ENCODE data around the gene SIRPB2.

DNA sequence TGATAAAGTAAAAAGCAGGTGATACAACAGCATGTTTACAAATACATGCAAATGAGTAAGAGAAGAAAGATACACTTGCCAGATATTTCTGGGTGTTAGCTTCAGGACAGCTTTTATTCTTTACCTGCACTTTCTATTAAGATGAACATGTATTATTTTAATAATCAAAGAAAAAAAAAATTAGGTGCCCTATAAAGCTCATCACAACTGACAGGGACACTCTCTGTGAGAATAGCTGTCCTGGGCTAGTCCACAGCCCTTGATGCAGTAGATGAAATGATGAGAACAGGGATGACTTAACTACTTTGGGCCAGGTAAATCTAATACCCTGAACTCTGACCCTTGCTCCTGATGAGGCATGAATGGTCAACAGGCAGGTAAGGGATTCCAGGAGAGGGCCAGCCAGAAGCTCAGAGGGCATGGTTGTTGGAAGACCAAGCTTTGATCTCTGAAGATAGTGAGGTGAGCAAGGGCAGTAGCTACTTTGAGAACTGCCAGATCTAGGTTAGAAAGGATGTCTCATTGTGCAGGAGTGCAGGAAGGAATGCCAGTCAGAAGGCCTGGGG is 40.2 kb downstream of the SIRPB2 start:
- no peak for TF ChIP-seq CTCF (IDR thresholded peaks at IDR 0.05)
- TF ChIP-seq POLR2A (IDR thresholded peaks at IDR 0.05) = no peak
- TF ChIP-seq EP300 (IDR thresholded peaks at IDR 0.05) = no peak
